Naive thymus-derived CD8-positive, alpha-beta T cell (primary cell): Measurements from ENCODE around the gene GPR55. TPM values are rescaled to one million over a fixed set of nuclear protein-coding genes. Genes with fewer than 3 reads are reported as not detected.
A peak's percentile ranks its signal among the peaks of the same experiment; 100 is the strongest.

Experiments used
- ATAC-seq, 2 donors: fragments of 150-1000 bp; cut with Tn5 transposase in 1 of 2; sonication (Bioruptor Pico), chemical (Tn5 transposase) in 1 of 2; 1 replicate in 1 of 2; 2 replicates in 1 of 2; pipeline ENCODE4 v1.10.0; 2021; ENCODE audit warnings: mild to moderate bottlenecking in 2 of 2, moderate library complexity in 2 of 2
- POLR2A ChIA-PET: fragments of 350-600 bp; sonication (Branson Sonifier 250); formaldehyde crosslinking; loops from one replicate; lab custom pipeline; 2021; ENCODE audit warnings: antibody characterized with exemption; lab: Charles Lee
- DNase-seq, 10 donors: peaks; one replicate each; pipeline versions ENCODE4 v3.0.0 to v3.0.0-alpha.2; 2020 to 2022
- H3K27ac Mint-ChIP-seq, 10 donors: one replicate each; pipeline ENCODE4 v1.8.0; 2020 to 2022; ENCODE audit warnings: mild to moderate bottlenecking in 10 of 10, mixed read lengths in 10 of 10, moderate library complexity in 4 of 10, inconsistent platforms in 1 of 10
- H3K27me3 Mint-ChIP-seq, 5 donors: one replicate each; pipeline ENCODE4 v1.8.0; 2021 to 2022; ENCODE audit warnings: mixed read lengths in 5 of 5
- H3K36me3 Mint-ChIP-seq, 3 donors: one replicate each; pipeline ENCODE4 v1.8.0; 2020 to 2022; ENCODE audit warnings: mixed read lengths in 3 of 3, mild to moderate bottlenecking in 2 of 3, inconsistent platforms in 1 of 3
- H3K4me1 Mint-ChIP-seq, 4 donors: one replicate each; pipeline ENCODE4 v1.8.0; 2021 to 2022; ENCODE audit warnings: mixed read lengths in 4 of 4
- H3K4me3 Mint-ChIP-seq, 10 donors: one replicate each; pipeline ENCODE4 v1.8.0; 2020 to 2022; ENCODE audit warnings: mild to moderate bottlenecking in 10 of 10, mixed read lengths in 10 of 10, moderate library complexity in 6 of 10, inconsistent platforms in 1 of 10
- H3K9me3 Mint-ChIP-seq, 9 donors: one replicate each; pipeline ENCODE4 v1.8.0; 2020 to 2022; ENCODE audit warnings: mixed read lengths in 9 of 9, mild to moderate bottlenecking in 3 of 9, inconsistent platforms in 1 of 9, moderate library complexity in 1 of 9
- polyA plus RNA-seq, 3 donors: library from polyadenylated mRNA; unstranded; fragments of 300-500 nt; fragmentation: Illumina TruSeq; gene quantifications; one replicate each; pipeline ENCODE4 v1.2.3, GENCODE V29; 2021
- total RNA-seq, 8 experiments: library from RNA in 2 of 8; stranded (reverse) in 2 of 8; gene quantifications; one replicate each; pipeline ENCODE4 v1.2.3 and lab custom pipeline; 2021 to 2026

The GPR55 gene
- total and polyA plus RNA-seq, 5 experiments from 2014 or later: 1.1 to 10.4 (median 3.2) TPM

- Mint-ChIP-seq H3K36me3 (peaks cover 0 to 25% (median 0%) of the 10 kb centered on the region in 3 donors), H3K27me3 (no peaks in the 10 kb centered on the region), H3K27ac (peak overlapping the region in 9 of 10 donors; percentile 42 to 97 (median 90)), H3K4me3 (peak overlapping the region in 7 of 10 donors; percentile 17 to 74 (median 69)), H3K4me1 (peaks cover 18 to 61% (median 38%) of the 10 kb centered on the region in 4 donors), H3K9me3 (no peaks in the 10 kb centered on the region)
- POLR2A ChIA-PET: interaction anchor here (0.7 to 4.9 kb wide), 5 partner anchors 11 to 96 kb away, joined by 3 to 62 read pairs (median 4); partner anchors contain the start of gene ITM2C
- DNase-seq (no peak), ATAC-seq (no peak)
These were observed 46.3 kb downstream of the GPR55 start for GRCh38 chr2:230878599-230879188.

- Mint-ChIP-seq H3K36me3 (peaks cover 0 to 25% (median 0%) of the 10 kb centered on the region in 3 donors), H3K9me3 (no peaks in the 10 kb centered on the region), H3K4me3 (peak overlapping the region; percentile 52 to 80 (median 75)), H3K4me1 (peaks cover 18 to 62% (median 43%) of the 10 kb centered on the region in 4 donors), H3K27ac (peak overlapping the region; percentile 87 to 97 (median 90)), H3K27me3 (no peaks in the 10 kb centered on the region)
- DNase-seq: peak in 9 of 10 donors; percentile 33 to 78 (median 66)
- POLR2A ChIA-PET: interaction anchor here (0.7 to 4.9 kb wide), 7 partner anchors 11 to 97 kb away, joined by 3 to 62 read pairs (median 4); partner anchors contain the start of genes GPR55 and ITM2C
- peak; percentile 88 to 92 for ATAC-seq
These were observed 47.1 kb downstream of the GPR55 start for GRCh38 chr2:230877759-230878598.

GRCh38 chr2:230877116-230877758, 47.8 kb downstream of the GPR55 start:
- H3K9me3 Mint-ChIP-seq: no peaks in the 10 kb centered on the region
- H3K27me3 Mint-ChIP-seq: no peaks in the 10 kb centered on the region
- peaks cover 20 to 67% (median 49%) of the 10 kb centered on the region in 4 donors for H3K4me1 Mint-ChIP-seq
- peaks cover 0 to 25% (median 0%) of the 10 kb centered on the region in 3 donors for H3K36me3 Mint-ChIP-seq
- H3K27ac Mint-ChIP-seq: peak overlapping the region; percentile 87 to 97 (median 90)
- POLR2A ChIA-PET: interaction anchor here (1.0 to 4.9 kb wide), 5 partner anchors 10 to 47 kb away, joined by 3 to 62 read pairs (median 4); partner anchors contain the start of genes GPR55 and ITM2C
- peak in 1 of 10 donors; percentile 18 for DNase-seq
- peak overlapping the region; percentile 52 to 80 (median 75) for H3K4me3 Mint-ChIP-seq
- ATAC-seq: peak in 1 of 2 donors; percentile 5

GRCh38 chr2:230875347-230876315, 49.4 kb downstream of the GPR55 start:
- Mint-ChIP-seq H3K9me3 (no peaks in the 10 kb centered on the region), H3K4me1 (peaks cover 23 to 77% (median 58%) of the 10 kb centered on the region in 4 donors), H3K36me3 (peaks cover 0 to 25% (median 0%) of the 10 kb centered on the region in 3 donors), H3K4me3 (peak overlapping the region in 1 of 10 donors; percentile 26), H3K27ac (peak overlapping the region in 8 of 10 donors; percentile 4 to 97 (median 68)), H3K27me3 (no peaks in the 10 kb centered on the region)
- POLR2A ChIA-PET: interaction anchor here (3.1 to 4.9 kb wide), 2 partner anchors 8 to 14 kb away, joined by 9 to 62 read pairs; partner anchors contain the start of gene ITM2C
- DNase-seq (peak in 1 of 10 donors; percentile 7), ATAC-seq (no peak)

- Mint-ChIP-seq H3K4me3 (no peak overlapping the region), H3K27ac (peak overlapping the region in 1 of 10 donors; percentile 97), H3K4me1 (peaks cover 30 to 84% (median 66%) of the 10 kb centered on the region in 4 donors), H3K9me3 (no peaks in the 10 kb centered on the region), H3K27me3 (no peaks in the 10 kb centered on the region), H3K36me3 (peaks cover 0 to 22% (median 0%) of the 10 kb centered on the region in 3 donors)
- ATAC-seq (no peak), DNase-seq (no peak)
- POLR2A ChIA-PET: interaction anchor here (4.9 kb wide), 1 partner anchor 8 kb away, joined by 62 read pairs; the partner anchor contains the start of gene ITM2C
These were observed 50.2 kb downstream of the GPR55 start for GRCh38 chr2:230874876-230875275.

- peak overlapping the region in 5 of 10 donors; percentile 9 to 67 (median 41) for H3K27ac Mint-ChIP-seq
- H3K27me3 Mint-ChIP-seq: no peaks in the 10 kb centered on the region
- H3K4me3 Mint-ChIP-seq: peak overlapping the region in 2 of 10 donors; percentile 12 to 45
- DNase-seq (peak in 1 of 10 donors; percentile 12), ATAC-seq (no peak)
- H3K9me3 Mint-ChIP-seq: no peaks in the 10 kb centered on the region
- H3K36me3 Mint-ChIP-seq: peaks cover 0 to 19% (median 0%) of the 10 kb centered on the region in 3 donors
- H3K4me1 Mint-ChIP-seq: peaks cover 31 to 86% (median 69%) of the 10 kb centered on the region in 4 donors
- POLR2A ChIA-PET: no interaction called here
These were observed 50.6 kb downstream of the GPR55 start for GRCh38 chr2:230874456-230874855.

GRCh38 chr2:230873661-230874401, 51.2 kb downstream of the GPR55 start:
- no peaks in the 10 kb centered on the region for H3K9me3 Mint-ChIP-seq
- no peak for ATAC-seq
- H3K4me1 Mint-ChIP-seq: peaks cover 31 to 82% (median 72%) of the 10 kb centered on the region in 4 donors
- peak overlapping the region in 1 of 10 donors; percentile 45 for H3K4me3 Mint-ChIP-seq
- H3K36me3 Mint-ChIP-seq: peaks cover 0 to 14% (median 0%) of the 10 kb centered on the region in 3 donors
- POLR2A ChIA-PET: no interaction called here
- peaks cover 0 to 1% (median 0%) of the 10 kb centered on the region in 5 donors for H3K27me3 Mint-ChIP-seq
- peak in 1 of 10 donors; percentile 15 for DNase-seq
- peak overlapping the region in 3 of 10 donors; percentile 13 to 64 (median 41) for H3K27ac Mint-ChIP-seq

- H3K27me3 Mint-ChIP-seq: peaks cover 0 to 1% (median 0%) of the 10 kb centered on the region in 5 donors
- POLR2A ChIA-PET: no interaction called here
- DNase-seq: no peak
- H3K4me3 Mint-ChIP-seq: peak overlapping the region in 4 of 10 donors; percentile 2 to 65 (median 45)
- H3K9me3 Mint-ChIP-seq: no peaks in the 10 kb centered on the region
- peaks cover 33 to 82% (median 74%) of the 10 kb centered on the region in 4 donors for H3K4me1 Mint-ChIP-seq
- H3K27ac Mint-ChIP-seq: peak overlapping the region in 8 of 10 donors; percentile 1 to 92 (median 59)
- no peak for ATAC-seq
- H3K36me3 Mint-ChIP-seq: peaks cover 0 to 14% (median 0%) of the 10 kb centered on the region in 3 donors
These were observed 51.9 kb downstream of the GPR55 start for GRCh38 chr2:230872968-230873660.

GRCh38 chr2:230872151-230872967, 52.7 kb downstream of the GPR55 start:
- H3K4me1 Mint-ChIP-seq: peaks cover 26 to 79% (median 73%) of the 10 kb centered on the region in 4 donors
- peaks cover 0 to 14% (median 0%) of the 10 kb centered on the region in 3 donors for H3K36me3 Mint-ChIP-seq
- H3K4me3 Mint-ChIP-seq: peak overlapping the region in 4 of 10 donors; percentile 2 to 65 (median 45)
- H3K27ac Mint-ChIP-seq: peak overlapping the region in 8 of 10 donors; percentile 15 to 92 (median 59)
- ATAC-seq (no peak), DNase-seq (peak in 1 of 10 donors; percentile 17)
- POLR2A ChIA-PET: no interaction called here
- no peaks in the 10 kb centered on the region for H3K9me3 Mint-ChIP-seq
- peaks cover 0 to 1% (median 0%) of the 10 kb centered on the region in 5 donors for H3K27me3 Mint-ChIP-seq
